ENCODE measurements around the gene SLC44A3.
A peak's percentile ranks its signal among the peaks of the same experiment; 100 is the strongest.

The SLC44A3 gene

GRCh38 chr1:94803517-94804441, 16.4 kb upstream of the SLC44A3 start:
- POLR2A ChIA-PET (ENCODE audit: low non-redundant PET), result no interaction called here
- no peak overlapping the region for H3K27ac ChIP-seq

GRCh38 chr1:94804442-94804837, 15.7 kb upstream of the SLC44A3 start:
- no peak for TF ChIP-seq CTCF (conservative IDR thresholded peaks at IDR 0.05; ENCODE audit: low read depth)
- CTCF ChIA-PET, result interaction anchor here (0.7 to 1.5 kb wide), 2 partner anchors 260 to 759 kb away, joined by 4 read pairs; no protein-coding TSS in a partner anchor
- POLR2A ChIA-PET (ENCODE audit: low non-redundant PET), result no interaction called here
- no peak for DNase-seq (ENCODE audit: low spot score)
- H3K27ac ChIP-seq, result no peak overlapping the region

More at GRCh38 chr1:94803517-94804441, 16.4 kb upstream of the SLC44A3 start:
- CTCF ChIA-PET, result interaction anchor here (0.5 to 0.6 kb wide), 2 partner anchors 162 to 322 kb away, joined by 3 to 4 read pairs; no protein-coding TSS in a partner anchor
- no peak for DNase-seq (ENCODE audit: low spot score)
- no peak for TF ChIP-seq CTCF (conservative IDR thresholded peaks at IDR 0.05; ENCODE audit: low read depth)

- CTCF ChIA-PET, result interaction anchor here (0.6 to 1.8 kb wide), 10 partner anchors 16 to 323 kb away, joined by 3 to 13 read pairs (median 4); no protein-coding TSS in a partner anchor
- DNase-seq (ENCODE audit: low spot score), result peak; percentile 62
- POLR2A ChIA-PET (ENCODE audit: low non-redundant PET), result no interaction called here
- no peak overlapping the region for H3K27ac ChIP-seq
- peak; percentile 97 for TF ChIP-seq CTCF (conservative IDR thresholded peaks at IDR 0.05; ENCODE audit: low read depth)
These were observed 14.2 kb upstream of the SLC44A3 start for GRCh38 chr1:94805912-94806311.

- no peak overlapping the region for H3K27ac ChIP-seq
- DNase-seq (ENCODE audit: low spot score), result no peak
- TF ChIP-seq CTCF (conservative IDR thresholded peaks at IDR 0.05; ENCODE audit: low read depth), result no peak
- CTCF ChIA-PET, result interaction anchor here (0.6 to 1.8 kb wide), 9 partner anchors 16 to 324 kb away, joined by 3 to 13 read pairs (median 4); no protein-coding TSS in a partner anchor
- POLR2A ChIA-PET (ENCODE audit: low non-redundant PET), result no interaction called here
These were observed 13.7 kb upstream of the SLC44A3 start for GRCh38 chr1:94806441-94806871.

GRCh38 chr1:94807742-94808491, 12.2 kb upstream of the SLC44A3 start:
- CTCF ChIA-PET, result interaction anchor here (0.6 to 1.8 kb wide), 6 partner anchors 235 to 746 kb away, joined by 3 to 7 read pairs (median 4); no protein-coding TSS in a partner anchor
- no peak for DNase-seq (ENCODE audit: low spot score)
- no peak overlapping the region for H3K27ac ChIP-seq
- no peak for TF ChIP-seq CTCF (conservative IDR thresholded peaks at IDR 0.05; ENCODE audit: low read depth)
- POLR2A ChIA-PET (ENCODE audit: low non-redundant PET), result no interaction called here

- no peak overlapping the region for H3K27ac ChIP-seq
- POLR2A ChIA-PET (ENCODE audit: low non-redundant PET), result no interaction called here
- CTCF ChIA-PET, result no interaction called here
- TF ChIP-seq CTCF (conservative IDR thresholded peaks at IDR 0.05; ENCODE audit: low read depth), result no peak
- no peak for DNase-seq (ENCODE audit: low spot score)
These were observed 11.5 kb upstream of the SLC44A3 start for GRCh38 chr1:94808669-94809068.
